DMS79 (cell line): ENCODE measurements around the gene SEMA6B.

Experiments used
- DNase-seq: peaks from one replicate; lab custom pipeline; 2025; lab: John Stamatoyannopoulos, UW

SEMA6B gene

DNA sequence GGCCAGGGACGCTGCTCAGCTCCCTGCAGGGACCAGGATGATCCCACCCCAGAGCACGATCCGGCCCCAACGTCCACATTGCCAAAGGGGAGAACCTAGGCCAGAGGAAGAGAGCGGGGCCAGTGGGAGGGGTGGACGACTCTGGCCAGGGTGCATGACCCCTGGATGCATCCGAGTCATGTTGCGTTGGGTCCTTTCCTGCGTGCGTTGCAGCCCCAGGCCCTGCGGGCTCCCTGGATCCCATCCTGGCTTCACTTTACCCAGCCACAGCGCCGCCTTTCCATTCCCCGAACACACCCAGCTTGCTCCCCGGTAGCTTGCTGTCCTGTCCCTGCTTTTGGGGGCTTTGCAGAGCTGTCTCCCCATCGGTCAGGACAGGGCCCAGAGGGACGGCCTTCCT lies 51.7 kb downstream of the SEMA6B start:
- no peak for DNase-seq

DNA sequence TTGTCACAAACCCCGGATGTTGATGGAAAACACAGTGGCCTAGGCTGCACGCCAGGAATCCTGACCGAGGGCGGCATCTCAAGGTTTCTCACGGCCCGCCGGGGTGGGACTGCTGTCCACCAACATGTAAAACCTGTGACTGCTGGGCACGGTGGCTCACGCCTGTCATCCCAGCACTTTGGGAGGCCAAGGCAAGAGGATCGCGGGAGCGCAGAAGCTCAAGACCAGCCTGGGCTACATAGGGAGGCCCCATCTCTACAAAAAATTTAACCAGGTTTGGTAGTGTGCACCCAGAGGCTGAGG lies 52.4 kb downstream of the SEMA6B start:
- DNase-seq, result no peak

DNA sequence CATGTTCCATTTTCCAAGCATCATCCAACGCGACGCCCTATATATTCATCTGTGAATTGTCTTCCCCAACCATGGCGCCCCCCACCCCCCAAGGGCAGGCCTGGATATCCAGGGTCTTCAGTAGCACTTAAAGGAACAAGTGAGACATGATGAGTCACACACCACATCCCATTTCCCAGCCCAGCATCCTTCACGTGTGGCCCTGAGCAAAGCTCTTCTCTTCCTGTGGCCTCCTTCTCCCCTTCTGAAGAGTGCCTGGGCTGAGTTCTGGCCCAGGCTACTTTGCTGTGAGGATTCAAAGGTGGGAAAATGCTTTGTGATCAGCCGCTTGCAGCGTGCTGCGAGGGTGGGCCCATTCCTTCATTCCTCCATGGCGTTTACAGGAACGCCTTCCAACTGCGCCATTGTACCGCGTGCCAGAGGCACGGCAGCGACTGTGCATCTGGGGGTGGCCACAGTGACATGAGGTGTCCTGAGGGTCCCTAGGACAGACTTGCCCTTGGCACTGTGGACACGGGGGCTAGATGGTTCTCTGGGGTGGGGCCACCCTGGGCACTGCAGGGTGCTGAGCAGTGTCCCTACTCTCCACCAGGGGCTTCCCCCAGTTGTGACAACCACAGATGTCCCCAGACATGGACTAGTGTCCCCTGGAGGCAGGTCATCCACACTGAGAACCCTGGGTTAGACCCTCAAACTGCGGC lies 52.9 kb downstream of the SEMA6B start:
- DNase-seq, result no peak

DNA sequence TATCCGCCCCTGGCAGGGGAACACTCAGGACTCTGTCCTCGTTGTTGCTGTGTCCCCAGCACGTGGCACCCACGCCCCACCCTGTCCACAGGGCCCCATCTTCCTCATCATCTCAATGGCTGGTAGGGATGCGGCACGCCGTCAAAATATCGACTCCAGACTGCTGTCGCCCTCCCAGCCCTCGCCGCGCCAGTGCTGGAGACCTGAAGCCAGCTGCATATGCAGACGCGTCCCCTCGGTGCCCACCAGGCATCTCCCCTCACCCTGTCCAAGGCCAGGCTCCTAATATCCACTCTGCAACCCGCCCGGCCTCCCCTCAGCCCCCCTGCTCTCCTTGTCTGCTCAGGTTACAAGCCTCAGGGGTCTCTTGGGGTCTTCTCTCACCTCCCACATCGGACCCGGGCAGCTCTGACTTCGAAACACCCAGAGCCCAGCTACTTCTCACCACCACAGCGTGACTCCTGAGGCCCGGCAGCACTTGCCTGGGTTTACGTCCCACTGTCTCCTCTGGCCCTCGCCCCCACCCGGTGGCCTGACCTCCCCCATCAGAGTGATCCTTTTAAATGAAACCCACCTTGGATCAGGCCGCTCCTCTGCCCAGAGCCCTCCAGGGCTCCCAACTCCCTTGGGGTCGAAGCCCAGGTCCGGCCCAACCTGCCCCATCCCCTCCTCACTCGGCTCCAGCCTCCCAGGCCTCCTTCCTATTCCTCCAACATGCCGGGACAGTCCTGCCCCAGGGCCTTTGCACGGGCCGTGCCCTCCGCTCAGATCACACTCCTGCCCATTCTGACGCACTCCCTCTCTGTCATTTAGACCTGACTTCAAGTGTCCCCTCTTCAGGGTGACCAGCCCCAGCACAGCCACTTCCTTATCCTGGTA lies 53.7 kb downstream of the SEMA6B start:
- DNase-seq, result no peak

DNA sequence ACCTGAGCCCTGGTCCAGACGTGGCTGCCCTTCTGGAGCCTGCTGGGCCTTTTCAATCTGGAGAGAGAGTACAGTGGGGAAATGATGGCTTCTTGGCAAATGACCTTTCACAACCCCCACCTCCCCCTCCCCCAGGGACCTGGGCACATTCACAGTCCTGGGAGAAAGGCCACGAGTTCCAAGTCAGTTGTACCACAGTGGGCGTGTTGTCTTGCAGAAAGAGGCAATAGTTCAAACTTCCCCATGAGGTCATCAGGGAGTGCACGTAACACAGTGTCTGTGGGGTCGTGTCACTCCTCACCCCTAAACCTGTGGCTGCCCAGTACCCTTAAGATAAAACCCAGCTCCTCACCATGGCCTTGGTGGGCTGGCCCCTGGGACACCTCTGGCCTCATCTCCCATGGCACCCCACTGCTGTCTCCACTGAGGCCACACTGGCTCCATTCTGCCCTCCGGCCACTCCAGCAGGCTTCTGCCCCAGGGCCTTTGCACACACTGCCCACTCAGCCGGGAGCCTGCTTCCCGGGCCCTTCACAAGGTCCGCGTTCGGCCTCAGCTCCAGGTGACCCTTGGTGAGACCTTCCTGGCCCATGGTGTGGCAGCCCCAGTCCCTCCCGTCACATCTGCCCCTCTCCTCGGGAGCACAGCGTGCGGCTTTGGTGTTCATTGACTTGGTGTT lies 54.5 kb downstream of the SEMA6B start:
- no peak for DNase-seq

DNA sequence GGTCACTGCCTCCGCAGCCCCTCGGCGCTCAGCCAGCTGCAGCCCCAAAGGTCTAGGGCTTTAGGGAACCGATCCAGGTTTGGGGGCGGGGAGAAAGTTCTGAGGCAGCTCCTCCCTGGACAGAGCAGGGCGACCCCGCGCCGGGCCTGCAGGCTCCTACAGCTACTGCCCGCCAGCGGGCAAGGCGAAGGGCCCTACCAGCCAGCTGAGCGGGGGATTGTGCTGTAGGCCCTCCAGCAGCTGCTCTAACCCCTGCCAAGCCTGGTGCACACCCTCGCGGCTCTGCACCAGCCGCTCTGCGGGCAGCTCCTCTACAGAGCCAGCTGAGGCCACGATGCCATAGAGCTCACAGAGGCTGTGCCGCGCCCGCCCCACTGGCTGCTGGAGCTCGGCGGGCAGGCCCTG lies 55.2 kb downstream of the SEMA6B start:
- DNase-seq, result no peak

DNA sequence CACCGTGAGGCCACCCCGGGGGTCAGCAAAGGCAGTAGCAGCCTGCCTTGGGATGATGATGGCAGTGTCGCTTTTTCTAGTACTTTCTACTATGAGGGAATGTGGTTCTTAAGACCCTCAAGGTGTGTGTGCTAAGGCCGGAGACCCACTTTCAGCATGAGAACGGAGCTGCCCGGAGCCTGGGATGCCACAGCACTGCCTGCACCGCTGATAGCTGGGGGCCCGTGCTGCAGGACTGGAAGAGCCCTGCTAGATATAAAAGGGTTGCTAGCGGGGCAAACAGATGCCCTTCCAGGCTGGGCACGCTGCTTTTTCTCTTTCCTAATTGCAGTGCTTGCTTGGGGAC lies 55.7 kb downstream of the SEMA6B start:
- no peak for DNase-seq

DNA sequence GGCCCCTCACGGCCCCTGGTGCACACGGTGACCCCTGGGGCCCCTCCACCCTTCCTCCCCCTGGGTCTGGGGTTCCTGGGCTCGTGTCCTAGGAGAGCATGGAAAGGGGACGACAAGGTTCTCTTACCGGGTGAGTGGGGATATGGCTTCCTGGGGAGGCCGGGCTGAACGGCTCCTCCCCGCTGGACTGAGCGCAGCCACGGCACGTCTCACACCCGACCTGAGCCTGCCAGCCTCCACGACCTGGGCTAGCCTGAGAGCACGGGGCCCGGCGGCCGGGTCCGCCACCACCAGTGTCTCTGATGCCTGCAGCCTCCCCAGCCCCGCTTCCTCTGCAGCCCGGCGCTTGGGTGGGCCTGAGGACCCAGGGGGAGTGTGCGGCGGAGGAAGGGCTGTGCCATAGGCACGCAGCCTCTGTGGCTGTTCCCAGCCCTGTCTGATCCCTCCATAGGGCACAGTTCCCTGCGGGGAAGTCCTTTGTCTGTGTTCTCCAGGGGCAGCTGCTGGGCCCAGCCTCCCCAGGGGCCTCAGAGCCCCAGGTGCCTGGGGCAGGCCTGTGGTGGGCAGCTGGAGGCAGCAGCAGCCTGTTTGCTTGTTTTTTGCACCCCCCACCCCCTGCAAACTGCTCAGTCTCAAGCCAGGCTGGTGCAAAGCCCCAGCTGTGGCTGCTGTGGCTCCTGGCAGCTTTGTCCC lies 56.2 kb downstream of the SEMA6B start:
- DNase-seq, result no peak

DNA sequence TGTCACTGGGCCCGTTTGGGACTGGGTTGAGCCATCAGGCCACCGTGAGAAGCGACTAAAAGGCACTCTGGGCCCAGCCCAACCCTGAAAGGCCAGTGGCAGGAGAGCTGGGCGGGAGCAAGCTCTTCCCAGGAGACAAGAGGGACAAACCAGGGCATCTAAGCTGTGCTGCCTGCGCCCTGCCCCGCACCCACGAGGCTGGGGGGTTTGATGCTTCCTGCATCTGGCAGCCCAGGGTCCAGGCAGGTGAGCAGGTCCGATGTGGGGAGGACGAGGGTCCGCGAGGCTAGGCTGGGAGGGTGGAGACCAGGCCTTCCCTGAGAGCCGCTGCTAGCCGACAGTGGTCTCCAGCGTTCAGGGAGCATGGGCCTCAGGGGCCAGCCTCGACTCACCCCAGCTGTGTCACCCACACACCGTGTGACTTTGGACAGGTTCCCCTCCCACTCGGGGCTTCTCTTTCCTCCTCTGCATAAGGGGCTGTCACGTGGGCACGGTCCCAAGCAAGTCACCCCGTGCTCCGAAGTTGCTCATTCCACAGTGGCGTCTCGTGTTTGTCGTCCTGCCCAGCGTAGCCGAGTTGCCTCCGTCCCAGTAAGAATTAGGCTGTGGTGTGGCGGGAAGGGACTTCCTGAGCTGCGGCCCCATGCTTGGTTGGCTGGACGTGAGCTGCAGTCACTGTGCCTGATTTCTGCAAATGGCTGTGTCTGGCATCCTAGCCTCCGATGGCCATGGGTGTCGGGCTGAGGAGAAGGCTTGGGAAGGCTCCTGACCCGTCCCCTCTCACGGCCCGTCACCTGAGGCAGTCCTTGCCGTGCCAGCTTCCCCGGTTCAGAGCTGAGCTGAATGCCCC lies 57.0 kb downstream of the SEMA6B start:
- no peak for DNase-seq

DNA sequence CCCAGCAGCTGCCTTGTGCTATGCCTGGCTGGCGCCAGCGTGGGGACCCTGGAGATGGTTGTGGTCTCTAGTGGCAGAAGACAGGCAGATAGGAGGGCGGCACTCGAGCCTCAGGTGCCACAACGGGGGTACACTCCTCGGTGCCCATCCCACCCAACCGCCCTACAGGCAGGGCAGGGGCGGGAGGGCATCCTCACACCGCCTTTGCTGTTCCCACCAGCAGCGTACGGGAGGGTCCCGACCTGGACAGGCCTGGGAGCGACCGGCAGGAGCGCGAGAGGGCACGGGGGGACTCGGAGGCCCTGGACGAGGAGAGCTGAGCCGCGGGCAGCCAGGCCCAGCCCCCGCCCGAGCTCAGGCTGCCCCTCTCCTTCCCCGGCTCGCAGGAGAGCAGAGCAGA lies 57.8 kb downstream of the SEMA6B start:
- DNase-seq, result no peak

DNA sequence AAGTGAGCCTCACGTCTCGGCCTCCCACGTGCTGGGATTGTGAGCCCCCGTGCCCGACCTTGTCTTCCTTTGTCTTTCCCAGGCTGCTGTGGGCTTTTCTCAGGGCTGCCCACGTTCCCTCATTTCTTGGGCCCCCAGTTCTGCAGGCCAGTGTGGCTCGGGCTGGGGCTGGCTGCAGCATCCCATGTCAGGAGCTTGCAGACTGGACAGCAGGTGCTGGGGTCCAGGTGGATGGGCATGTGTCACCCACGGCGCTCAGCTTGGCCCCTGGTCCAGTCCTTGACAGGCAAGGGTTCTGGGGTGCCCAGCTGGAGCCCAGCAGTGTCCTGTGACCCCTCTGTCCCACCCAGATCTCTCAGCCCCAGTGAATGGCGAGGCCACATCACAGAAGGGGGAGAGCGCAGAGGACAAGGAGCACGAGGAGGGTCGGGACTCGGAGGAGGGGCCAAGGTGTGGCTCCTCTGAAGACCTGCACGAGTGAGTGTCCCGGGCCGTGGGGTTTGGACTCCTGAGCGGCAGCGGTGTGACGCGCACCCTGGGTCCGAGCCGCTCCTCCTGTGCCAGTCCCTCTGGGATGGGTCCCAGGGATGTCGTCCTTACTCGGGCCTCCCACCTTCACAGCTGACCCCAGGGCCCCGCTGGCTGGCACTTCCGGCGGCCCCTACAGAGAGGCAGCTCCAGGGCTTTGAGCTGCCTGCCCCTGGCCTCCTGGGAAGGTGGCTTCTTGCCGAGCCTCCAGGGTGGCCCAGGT lies 58.5 kb downstream of the SEMA6B start:
- no peak for DNase-seq

DNA sequence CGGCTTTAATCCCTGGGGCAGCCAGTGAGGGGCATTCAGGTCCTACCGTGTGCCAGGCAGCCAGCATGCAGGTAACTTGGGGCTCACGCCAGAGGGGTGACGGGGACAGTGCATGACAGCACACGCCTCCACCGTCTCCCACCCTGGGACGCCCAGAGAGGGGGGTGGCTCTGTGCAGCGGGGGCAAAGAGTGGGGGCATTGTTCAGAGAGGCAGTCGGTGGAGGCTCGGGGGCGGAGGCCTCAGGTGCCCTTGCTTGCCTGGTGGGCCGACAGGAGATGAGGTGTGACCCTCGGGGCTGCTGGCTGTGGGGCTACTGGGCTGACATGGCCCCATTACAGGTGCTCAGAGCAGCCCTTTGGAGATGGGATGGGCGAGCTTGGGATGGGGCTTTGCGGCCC lies 59.6 kb downstream of the SEMA6B start:
- no peak for DNase-seq

DNA sequence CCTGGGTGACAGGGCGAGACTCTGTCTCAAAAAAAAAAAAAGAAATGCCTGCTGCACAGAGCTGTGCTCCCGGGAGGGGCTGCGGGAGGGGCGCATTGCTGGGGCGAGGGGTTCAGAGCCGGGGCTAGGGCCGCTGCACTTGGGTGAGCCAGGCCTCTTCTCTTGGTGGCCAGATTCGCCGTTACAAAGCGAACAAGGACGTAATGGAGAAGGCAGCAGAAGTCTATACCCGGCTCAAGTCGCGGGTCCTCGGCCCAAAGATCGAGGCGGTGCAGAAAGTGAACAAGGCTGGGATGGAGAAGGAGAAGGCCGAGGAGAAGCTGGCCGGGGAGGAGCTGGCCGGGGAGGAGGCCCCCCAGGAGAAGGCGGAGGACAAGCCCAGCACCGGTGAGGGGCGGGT lies 60.2 kb downstream of the SEMA6B start:
- DNase-seq, result no peak

DNA sequence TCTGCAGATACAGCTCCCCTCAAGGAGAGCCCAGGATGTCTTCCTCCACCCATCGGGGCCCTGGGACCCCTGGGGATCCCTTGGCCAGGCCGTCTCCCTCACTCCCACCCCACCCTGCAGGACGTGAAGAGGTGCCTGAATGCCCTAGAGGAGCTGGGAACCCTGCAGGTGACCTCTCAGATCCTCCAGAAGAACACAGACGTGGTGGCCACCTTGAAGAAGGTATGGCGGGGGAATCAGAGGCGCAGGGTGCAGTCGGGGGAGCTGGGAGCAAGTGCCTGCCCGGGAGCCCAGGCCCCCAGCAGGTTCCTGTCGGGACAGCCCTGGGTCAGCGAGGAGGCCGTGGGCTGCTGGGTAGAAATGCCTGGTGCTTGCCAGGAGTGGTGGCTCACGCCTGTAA lies 60.8 kb downstream of the SEMA6B start:
- no peak for DNase-seq

DNA sequence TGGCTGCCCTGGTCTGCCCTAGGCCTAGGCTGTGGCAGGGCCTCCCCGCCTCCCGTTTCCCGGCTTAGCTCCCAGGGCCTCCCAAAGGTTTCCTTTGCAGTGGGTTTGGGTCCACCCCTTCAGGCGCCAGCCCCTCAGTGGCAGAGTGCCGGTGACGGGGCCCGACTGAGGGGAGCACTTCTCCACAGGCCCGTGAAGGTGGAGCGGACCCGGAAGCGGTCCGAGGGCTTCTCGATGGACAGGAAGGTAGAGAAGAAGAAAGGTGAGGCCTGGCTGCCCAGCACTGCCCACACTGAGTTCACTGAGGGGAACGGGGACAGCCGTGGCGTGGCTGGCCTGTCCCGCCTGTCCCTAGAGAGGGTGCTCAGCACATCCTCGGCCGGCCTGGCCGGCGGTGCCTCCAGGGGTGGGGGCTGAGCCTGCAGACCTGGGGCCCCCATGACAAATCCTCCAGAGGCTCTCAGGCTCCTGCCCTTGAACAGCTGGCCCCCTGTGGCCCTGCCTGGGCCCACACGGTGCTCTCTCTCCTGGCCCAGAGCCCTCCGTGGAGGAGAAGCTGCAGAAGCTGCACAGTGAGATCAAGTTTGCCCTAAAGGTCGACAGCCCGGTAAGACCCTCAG lies 61.6 kb downstream of the SEMA6B start:
- DNase-seq, result no peak

DNA sequence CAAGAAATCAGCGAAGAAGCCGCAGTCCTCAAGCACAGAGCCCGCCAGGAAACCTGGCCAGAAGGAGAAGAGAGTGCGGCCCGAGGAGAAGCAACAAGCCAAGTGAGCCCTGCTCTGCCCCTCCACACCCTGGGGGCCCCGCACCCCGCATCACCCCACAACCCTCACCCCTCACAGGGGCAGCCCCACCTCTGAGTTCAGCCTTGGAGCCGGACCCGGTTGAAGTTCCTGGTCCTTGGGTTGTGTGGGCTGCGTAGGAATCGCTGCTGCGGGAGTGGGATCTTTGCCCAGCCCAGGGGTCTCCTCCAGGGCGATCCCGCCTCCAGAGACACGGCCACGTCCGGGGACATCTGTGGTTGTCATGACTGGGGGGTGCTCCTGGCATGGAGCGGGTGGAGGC lies 63.2 kb downstream of the SEMA6B start:
- no peak for DNase-seq

DNA sequence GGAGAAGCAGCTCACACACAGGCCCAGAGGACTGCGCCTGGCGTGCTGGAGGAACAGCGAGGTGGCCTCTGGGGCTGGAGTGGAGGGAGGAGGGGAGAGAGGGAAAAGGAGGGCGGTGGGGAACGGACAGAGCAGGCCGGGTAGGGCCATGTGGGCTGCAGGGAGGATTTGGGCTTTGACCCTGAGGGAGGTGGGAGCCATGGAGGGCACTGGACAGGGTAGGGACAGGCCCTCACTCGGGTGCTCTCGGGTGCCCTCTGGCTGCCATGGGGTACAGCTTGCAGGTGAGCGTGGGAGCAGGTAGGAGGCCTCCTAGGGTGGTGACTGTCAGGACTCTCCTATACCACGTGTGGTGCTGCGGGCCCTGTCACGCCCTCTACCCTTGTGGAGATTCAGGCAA lies 64.0 kb downstream of the SEMA6B start:
- DNase-seq, result no peak

DNA sequence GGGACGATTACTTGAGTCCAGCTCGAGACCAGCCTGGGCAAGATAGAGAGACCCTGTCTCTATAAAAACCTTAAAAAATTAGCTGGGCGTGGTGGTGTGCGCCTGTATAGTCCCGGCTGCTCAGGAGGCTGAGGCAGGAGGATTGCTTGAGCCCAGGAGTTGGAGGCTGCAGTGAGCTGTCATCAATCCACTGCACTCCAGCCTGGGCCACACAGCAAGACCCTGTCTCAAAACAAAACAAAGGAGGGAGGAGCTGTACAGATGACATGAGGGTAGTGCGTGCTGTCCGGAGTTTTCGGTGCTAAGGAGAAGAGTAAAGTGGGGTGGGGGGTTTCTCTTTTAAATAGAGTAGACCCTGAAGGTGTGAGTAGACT lies 64.8 kb downstream of the SEMA6B start:
- DNase-seq, result no peak

DNA sequence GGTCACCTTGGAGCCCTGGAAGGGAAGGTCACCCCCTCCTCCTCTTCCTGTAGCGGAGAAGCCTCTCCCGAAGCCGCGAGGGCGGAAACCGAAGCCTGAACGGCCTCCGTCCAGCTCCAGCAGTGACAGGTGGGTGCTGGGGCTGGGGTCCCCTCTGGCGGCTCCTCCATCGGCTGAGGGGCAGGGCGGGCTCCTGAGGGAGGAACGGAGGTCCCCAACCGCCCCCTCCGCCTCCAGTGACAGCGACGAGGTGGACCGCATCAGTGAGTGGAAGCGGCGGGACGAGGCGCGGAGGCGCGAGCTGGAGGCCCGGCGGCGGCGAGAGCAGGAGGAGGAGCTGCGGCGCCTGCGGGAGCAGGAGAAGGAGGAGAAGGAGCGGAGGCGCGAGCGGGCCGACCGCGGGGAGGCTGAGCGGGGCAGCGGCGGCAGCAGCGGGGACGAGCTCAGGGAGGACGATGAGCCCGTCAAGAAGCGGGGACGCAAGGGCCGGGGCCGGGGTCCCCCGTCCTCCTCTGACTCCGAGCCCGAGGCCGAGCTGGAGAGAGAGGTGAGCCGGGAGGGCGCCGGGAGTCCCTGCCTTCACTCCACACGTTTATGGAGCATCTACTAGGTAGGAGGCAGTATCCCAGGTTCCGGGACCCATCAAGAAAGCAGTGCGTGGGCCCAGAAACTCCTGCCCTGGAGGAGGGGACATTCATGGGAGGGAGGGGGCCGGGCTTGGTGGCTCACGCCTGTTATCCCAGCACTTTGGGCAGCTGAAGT lies 65.4 kb downstream of the SEMA6B start:
- DNase-seq, result no peak
